Activated CD8-positive, alpha-beta memory T cell treated with anti-CD3 and anti-CD28 coated beads, Interleukin-2, amount 50 U/mL, for 1 hour (primary cell): Measurements from ENCODE around the gene SUMO3.

Source experiments
- DNase-seq: peaks from one replicate; pipeline ENCODE4 v3.0.0-alpha.2; 2020; ENCODE audit errors: extremely low read depth

Gene SUMO3

DNA sequence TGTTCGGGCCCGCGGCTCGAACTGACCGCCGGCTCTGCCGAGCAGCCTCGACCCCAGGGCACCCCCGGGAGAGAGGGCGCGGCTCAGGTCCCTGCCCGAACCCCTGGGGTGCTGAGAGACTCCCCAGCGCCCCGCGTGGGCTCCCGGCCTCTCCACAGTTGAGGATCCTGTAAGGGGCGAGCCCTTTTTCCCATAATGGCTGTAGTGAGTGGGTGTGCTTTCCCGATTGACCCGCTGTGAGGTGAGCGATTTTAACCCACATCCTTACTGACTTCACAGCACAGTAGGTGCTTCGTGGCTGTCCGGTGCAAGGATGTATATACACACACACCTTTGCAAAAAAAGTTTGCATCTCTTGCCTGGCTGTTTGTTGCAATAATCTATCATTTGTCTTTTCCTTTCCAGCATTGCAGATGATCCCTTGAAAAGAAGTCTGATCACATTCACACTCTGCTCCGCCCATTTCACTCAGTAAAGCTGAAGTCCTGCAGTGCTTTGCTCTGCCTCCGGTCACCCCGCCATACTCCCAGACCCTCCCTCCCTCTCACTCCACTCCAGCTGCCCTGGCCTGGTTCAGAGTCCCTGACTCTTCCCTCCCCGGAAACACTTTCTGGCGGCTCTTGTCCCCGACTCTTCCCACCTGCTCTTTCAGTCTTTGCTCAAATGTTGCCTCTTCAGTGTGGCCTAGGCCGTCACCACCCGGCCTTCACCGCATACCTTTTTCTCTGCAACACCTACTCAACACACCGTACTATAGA is 15.3 kb downstream of the SUMO3 start:
- DNase-seq, result no peak

DNA sequence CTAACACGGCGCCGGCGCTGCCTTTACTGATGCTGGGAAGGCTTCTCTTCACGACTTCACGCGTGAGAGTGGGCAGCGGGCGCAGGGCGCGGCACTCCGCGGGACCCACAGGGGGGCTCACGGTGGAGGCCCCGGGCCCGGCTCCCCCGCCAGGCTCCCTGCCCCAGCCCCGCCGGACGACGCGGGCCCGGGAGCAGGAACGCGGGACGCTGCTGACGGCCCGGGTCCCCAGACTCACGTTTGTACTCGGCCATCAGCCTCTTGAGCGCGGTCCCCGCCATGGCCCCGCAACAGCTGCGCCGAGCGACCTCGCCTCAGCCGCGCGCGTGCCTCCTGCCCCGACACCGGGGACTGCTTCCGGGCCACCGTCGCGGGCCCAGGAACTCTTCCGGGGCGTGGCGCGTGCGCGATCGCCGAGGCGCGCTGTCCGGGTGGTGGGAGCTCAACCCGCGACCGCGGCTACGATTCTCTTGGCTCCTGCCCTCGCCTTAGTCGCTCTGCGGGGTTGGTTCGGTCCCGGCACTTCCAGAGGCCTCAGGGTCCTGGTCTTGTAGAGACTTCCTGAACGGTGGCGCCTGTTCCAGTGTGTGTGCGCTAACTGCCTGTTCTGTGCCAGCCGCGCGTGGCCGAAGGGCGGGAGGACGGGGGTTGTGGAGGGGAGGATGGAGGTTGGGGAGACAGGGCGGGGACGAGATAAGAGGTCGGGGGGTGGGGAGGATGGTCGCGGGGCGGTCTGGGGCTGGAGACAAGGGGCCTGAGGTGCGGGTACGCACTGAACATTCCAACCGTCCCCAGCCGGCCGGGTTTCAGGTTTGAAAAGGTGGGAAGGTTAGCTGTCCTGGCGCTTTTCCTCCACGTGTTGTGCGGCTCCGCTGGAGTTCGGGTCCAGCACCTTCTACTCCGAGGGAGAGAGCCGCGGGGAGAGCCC is 16.1 kb downstream of the SUMO3 start, which contains the start of gene UBE2G2:
Gene UBE2G2 (minus strand): TSS at position 353 of the 928 bp plus-strand sequence. CDS start 72 bp downstream, at position 281.
- no peak for DNase-seq

DNA sequence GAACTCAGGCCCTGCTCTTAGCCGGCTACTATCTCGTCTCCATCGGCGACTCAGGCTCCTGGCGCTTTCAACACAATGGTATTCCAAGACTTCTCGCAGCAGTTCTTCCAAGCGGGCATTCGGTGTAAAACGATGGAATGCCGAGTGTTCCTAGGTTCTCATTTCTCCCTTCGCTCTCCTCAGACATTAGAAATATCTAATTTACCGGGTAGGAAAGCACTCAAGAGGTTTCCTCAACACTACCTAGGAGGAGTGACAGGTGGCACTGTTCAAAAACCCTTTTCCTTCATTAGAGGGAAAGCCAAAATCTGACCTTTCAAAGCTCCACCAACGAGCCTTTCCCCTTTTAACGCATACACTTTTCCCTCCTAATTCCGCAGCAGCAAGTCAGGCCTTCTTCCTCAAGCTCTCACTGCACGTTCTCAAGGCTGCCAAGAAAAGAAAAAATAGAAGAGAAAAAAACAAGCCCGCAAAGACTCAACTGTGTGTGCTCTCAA is 16.8 kb downstream of the SUMO3 start:
- no peak for DNase-seq

DNA sequence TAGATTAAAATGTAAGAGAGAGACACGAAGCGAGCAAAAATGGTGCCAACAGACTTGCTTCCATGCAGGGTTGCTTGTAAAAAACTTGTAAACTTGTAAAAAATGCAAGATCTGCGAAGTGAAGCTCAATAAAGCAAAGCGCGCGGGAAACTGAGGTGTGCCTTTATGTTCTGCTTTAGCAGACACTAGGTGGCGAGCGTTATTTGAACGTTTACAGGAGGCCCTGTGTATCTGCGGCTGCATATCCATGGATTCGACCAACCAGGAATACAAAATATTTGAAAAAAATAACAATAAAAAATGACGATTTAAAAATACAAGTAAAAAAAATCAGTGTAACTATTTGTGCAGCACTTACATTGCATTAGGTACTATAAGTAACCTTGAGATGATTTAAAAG is 17.8 kb downstream of the SUMO3 start:
- no peak for DNase-seq

DNA sequence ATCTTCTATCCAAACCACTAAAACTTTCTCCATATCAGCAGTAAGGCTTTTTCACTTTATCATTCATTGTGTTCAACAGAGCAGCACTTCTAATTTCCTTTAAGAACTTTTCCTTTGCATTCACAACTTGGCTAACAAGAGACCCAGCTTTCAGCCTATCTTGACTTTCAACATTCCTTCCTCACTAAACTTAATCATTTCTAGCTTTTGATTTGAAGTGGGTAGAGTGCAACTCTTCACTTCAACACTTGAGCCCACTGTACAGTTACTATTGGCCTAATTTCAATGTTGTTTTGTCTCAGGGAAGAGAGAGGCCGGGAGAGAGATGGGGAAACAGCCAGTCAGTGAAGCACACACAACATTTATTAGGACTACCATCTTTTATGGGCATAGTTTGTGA is 18.2 kb downstream of the SUMO3 start:
- DNase-seq, result no peak

DNA sequence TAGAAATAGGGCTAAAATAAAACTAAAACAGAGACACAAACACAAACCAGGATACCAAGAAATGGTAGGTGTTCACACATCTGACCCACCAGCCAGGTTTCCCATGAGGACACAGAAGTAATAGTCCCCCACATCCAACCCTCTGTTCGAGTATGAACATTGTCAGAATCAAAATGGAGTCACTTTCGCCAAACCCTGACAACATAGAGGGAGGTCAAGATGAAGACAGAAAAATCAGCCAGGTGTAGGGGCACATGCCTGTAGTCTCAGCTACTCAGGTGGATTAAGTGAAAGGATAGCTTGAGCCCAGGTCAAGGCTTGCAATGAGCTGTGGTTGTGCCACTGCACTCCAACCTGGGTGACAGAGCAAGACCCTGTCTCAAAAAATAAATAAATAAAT is 20.1 kb downstream of the SUMO3 start:
- DNase-seq, result no peak

DNA sequence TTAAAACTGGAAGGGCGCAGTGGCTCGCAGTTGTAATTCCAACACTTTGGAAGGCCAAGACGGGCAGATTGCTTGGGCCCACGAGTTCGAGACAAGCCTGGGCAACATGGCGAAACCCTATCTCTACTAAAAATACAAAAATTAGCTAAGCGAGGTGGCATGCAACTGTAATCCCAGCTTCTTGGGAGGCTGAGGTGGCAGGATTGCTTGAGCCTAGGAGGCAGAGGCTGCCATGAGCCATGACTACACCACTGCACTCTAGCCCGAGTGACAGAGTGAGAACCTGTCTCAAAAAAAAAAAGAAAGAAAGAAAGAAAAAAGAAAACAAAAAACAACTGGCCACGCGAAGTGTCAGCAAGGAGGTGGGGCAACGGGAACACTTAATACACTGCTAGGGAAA is 22.5 kb downstream of the SUMO3 start:
- DNase-seq, result no peak

DNA sequence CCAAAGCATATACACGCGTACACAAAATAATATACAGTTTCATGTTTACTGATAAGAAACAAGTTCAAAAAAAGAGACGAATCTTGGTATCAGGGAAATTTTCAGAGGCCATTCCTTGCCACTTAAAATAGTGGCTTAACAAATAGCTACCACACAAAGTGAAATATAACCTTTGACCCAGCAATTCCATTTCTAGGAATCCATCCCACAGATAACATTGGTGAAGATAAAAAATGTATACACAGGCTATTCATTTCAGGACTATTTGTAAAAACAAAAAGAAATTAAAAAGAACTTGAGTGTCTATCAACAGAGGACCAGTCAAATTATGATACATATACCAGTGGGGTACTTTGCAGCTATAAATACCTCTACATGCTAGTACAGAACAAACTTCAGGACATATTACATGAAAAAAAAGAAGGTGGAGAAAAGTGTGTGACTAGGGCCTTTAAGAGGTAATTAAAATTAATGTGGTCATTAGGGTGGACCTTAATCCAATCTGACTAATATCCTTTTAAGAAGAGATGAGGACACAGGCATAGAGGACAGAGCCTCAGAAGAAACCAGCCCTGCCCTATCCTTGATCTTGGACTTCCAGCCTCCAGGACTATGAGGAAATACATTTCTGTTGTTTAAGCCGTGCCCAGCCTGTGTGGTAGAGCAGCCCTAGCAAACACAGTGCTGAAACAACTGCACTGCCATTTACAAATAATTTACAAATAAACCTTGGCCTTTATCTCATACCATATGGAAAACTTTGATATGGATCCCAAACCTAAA is 24.1 kb downstream of the SUMO3 start:
- no peak for DNase-seq

DNA sequence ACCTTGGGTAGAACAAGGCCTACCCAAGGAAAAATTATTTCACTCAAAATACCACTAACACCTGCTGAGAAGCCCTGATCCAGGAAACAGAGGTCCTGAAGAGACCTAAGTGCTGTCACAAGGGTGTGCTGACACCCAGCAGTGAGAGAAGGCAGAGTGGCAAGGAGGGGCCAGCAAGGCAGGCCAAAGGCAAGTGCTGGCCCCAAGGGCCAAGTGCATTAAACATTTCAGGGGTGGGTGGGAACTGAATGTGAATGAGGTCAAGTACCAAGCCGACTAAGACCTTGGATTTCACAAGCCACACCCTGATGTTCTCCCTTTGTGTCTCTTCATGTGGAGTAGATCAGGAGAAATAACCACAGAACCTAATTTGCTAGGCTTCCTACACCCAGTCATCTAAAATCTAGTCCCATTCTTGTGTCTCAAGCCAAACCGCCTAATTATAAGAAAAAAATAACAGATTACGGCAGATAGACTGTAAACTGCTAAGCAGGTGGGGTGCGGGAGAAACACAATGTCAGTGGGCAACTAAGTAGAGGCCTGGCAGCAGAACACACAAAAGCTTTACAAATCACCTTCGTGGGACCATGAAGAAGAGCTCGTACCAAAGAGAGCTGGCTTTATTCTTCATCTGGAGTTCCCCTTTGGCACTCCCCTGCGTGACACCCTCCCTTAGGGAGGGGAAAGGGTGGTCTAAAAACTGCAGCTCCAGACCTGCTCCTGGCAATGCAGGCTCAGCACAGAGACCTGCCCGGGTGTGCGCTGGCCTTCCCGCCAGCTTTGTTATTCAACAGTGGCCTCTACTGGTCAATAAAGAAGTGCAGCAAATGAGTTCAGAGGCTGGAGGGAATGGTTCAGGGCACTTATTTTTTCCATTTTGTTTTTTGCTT is 24.9 kb downstream of the SUMO3 start:
- no peak for DNase-seq

DNA sequence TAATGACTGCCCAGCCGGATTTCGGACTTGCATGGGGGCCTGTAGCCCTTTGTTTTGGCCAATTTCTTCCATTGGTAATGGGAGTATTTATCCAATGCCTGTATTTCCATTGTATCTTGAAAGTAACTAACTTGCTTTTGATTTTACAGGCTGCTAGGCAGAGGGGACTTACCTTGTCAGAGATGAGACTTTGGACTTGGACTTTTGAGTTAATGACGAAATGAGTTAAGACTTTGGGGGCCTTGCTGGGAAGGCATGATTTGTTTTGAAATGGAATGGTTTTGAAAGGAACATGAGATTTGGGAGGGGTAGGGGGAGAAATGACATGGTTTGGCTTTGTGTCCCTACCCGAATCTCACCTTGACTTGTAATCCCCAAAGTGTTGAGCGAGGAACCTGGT is 25.9 kb downstream of the SUMO3 start:
- DNase-seq, result no peak

DNA sequence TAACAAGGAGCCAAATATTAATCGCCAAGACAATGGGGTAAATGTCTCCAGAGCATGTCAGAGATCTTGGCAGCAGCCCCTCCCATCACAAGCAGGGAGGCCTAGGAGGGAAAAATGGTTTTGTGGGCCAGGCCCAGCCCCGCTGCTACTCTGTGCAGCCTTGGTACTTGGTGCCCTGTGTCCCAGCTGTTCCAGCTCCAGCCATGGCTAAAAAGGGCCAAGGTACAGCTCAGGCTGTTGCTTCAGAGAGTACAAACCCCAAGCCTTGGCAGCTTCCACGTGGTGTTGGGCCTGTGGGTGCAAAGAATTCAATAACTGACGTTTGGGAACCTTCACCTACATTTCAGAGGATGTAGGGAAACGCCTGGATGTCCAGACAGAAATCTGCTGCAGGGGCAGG is 26.6 kb downstream of the SUMO3 start:
- no peak for DNase-seq

DNA sequence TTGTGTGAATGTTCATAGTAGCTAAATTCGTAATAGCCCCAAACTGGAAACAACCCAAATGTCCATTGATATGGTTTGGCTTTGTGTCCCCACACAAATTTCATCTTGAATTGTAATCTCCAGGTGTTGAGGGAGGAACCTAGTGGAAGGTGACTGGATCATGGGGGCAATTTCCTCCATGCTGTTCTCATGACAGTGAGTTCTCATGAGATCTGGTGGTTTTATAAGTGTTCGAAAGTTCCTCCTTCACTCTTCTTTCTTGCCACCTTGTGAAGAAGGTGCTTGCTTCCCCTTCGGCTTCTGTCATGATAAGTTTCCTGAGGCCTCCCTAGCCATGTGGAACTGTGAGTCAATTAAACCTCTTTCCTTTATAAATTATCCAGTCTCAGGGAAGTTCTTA is 27.5 kb downstream of the SUMO3 start:
- no peak for DNase-seq

DNA sequence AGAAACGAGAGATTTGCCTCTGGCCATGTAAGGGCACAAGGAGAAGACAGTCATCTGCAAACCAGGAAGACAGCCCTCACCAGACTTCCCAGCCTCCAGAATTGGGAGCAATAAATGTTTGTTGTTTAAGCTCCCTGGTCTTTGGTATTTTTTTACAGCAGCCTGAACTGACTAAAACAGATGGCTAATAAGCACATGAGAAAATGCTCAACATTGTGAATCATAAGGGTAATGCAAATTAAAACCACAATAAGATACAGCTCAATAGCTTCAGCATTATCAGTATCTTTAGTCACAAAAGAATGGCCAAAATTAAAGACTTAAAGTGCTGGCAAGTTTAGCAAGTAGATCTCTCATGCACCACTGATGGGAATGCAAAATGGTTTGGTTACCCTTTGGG is 28.0 kb downstream of the SUMO3 start:
- no peak for DNase-seq

DNA sequence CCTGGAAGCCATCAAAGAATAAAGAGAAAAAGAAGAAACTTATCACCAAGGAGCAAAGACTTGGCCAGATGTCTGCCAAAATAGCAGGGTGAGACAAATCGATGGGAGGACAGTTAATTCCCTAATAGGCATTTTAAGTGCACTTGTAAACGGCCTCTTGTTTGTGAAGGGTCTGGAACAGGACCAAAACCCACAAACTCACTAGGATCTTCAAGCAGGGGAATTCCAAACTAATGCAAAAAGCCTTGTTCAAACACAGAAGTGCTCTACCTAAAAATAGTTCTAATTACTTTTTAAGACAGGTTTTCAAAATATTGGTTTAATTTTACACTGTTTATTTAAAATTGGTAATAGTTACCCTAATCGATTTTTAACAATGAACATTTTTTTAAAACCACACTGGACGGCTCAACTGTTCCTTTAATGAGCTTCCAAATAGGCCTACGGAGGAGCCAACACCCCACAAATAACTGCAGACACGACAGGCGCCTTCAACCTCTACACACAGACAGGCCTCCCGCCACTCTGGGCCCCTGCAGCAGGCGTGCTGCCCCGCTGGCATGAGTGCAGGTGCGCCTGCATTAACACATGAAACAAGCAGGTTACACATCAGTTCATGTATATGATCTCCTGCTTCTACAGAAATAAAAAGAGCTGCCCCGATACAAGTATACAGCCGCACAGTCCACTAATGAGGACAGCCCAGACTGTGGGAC is 32.1 kb downstream of the SUMO3 start:
- no peak for DNase-seq

DNA sequence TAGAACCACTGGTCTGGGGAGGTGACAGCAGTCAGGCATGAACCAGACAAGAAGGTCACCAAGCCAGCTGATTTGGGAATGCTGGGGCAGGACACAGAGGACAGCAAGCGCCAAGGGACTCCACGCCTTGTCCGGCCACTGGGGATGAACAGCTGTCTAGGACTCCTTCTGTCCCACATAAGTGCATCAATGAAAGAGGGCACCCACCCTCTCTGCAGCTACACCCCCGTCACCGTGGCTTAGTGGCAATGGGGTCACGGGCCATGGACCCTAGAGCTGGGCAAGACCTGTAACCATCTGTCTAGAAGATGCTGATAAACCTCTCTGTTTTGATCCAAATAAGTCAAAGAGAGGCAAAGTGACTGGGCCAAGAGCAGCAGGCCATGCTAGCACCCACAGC is 33.1 kb downstream of the SUMO3 start:
- no peak for DNase-seq

DNA sequence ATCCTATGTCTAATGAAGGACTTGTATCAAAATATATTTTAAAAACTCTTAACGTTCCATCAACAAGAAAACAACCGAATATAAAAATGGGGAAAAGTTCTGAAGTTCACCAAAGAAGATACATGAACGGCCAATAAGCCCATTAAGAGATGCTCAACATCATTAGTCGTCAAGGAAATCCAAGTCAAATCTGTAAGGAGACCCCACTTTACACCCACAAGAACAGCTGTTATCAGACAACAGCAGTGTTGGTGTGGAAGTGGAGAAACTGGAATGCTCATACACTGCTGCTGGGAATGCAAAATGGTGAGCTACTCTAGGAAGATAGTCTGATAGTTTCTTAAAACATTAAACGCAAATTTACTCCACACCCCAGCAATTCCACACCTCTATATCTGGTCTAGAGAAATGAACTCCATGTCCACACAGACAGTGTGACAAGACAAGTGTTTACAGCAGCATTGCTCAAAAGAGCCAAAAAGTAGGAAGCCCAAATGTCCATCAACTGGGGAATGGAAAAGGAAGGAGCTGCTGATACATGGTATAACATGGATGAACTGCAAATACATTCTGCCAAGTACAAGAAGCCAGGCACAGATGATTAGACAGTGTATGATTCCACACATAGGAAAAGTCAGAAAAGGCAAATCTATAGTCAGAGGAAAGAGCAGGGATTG is 34.7 kb downstream of the SUMO3 start:
- DNase-seq, result no peak

DNA sequence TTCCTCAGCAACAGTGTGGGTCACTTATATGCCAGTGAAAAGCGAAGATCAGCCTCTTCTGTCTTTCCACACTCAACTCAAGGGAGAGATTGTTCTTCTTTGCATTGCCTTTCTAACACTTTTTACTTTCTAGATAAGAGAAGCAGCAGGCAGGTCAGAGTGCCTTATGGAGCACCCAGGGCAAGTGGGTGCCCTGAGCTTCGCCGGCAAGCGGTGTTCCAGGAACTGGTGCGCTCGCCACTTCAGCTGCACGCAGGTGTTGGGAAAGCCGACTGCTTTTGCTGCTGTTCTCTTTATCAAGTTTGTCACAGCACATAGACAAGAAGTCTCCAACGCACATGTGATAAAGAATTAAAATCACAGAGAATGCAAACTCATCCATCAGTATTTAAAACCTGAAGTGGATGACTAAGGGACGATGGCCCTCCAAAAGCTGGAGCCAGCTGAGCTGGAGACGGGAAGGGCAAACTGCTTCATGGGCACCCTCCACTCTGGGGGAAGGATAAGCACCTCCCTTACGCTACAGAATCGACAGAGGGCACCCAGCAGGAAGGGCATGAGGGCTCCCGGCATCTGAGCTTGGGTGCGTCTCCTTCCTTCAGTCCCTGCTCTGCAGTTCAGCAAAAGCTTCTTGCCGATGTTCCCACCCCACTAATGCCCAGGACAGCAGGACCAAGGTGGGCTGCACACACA is 36.9 kb downstream of the SUMO3 start:
- no peak for DNase-seq

DNA sequence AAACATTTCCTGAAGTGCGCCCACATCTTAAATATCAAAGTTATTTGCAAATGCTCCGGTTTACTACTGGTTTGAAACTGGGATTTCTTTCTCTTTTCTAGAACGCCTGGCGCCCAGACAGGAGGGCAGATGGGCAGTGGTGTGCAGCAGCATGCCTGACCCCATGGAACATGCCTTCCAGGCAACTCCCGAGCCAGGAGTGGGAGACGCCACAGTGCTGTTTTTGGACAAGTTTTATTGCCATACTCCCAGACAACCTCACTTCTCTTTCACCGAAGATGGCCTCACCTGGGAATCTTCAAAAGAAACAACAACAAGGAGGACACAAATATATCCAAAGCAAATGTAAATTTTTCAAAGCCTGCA is 37.7 kb downstream of the SUMO3 start:
- no peak for DNase-seq

DNA sequence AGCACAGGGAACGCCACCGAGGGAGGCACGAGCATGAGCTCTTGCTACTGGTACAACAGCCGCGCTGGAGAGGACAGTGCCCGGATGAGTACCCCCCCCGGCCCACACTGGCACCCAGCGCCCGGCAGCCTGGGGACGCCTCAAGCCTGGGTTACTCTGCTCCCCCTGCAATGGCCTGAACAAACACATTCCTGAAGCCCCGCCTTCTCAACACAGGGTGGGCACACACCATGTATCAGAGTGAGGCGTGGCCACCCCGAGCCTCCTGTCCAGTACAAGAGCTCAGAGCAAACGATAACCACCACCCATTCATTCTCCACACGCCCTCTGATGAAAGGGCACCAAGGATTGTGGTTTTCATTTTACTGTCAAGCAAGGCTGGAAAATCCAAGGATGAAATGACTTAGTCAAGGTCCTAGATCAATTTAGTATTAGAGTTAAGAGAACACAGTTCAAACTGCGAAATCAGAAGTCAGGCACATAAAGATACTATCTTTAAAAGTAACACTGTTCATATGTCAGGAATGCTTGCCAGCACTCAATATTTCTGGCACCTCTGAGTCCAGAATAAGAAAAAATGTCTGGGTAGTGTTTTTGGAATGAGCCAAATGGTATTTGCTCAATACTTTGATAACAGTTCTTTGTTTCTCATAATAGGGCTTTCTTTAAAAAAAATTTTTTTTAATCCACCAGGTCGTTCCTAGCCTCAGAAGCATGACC is 38.3 kb downstream of the SUMO3 start:
- DNase-seq, result no peak
